Astrocyte (in vitro differentiated cells and primary cell): Measurements from ENCODE around the gene KIAA1671. TPM values are rescaled to one million over a fixed set of nuclear protein-coding genes. Genes with fewer than 3 reads are reported as not detected.
A peak's percentile ranks its signal among the peaks of the same experiment; 100 is the strongest.

ENCODE experiments used
- DNase-seq: peaks from one replicate; pipeline ENCODE4 v3.0.0-alpha.2; 2010; ENCODE audit warnings: low read depth
- FAIRE-seq: peaks from 2 replicates; lab custom pipeline; 2011; peaks lifted over from hg19 to GRCh38; lab: Jason Lieb, UNC
- H2AFZ ChIP-seq: 2 replicates; pipeline ENCODE4 v1.6.0; 2012; ENCODE audit warnings: low read depth, low read length, inconsistent platforms
- H3K27ac ChIP-seq: 2 replicates; pipeline ENCODE4 v1.5.1; 2011; ENCODE audit warnings: low read depth, low read length, inconsistent platforms
- H3K27me3 ChIP-seq: 2 replicates; pipeline ENCODE4 v1.6.0; 2011; ENCODE audit warnings: low read length, inconsistent platforms; ENCODE audit not compliant: insufficient read depth
- H3K36me3 ChIP-seq: 2 replicates; pipeline ENCODE4 v1.5.1; 2011; ENCODE audit warnings: low read length, inconsistent platforms; ENCODE audit not compliant: insufficient read depth
- H3K4me1 ChIP-seq: 2 replicates; pipeline ENCODE4 v1.5.1; 2011; ENCODE audit warnings: low read length, inconsistent platforms; ENCODE audit not compliant: insufficient read depth
- H3K4me2 ChIP-seq: 2 replicates; pipeline ENCODE4 v1.6.0; 2012; ENCODE audit warnings: low read length, inconsistent platforms
- H3K4me3 ChIP-seq: 2 replicates; pipeline ENCODE4 v1.5.1; 2011; ENCODE audit warnings: low read depth, mild to moderate bottlenecking, low read length, inconsistent platforms; ENCODE audit not compliant: insufficient read depth
- H3K79me2 ChIP-seq: 2 replicates; pipeline ENCODE4 v1.6.0; 2012; ENCODE audit warnings: mild to moderate bottlenecking, low read length, inconsistent platforms; ENCODE audit not compliant: insufficient read depth
- H3K9ac ChIP-seq: 2 replicates; pipeline ENCODE4 v1.6.0; 2012; ENCODE audit warnings: mild to moderate bottlenecking, low read length, inconsistent platforms
- H3K9me3 ChIP-seq: 2 replicates; pipeline ENCODE4 v1.5.1; 2012; ENCODE audit warnings: low read depth, mild to moderate bottlenecking, low read length, inconsistent platforms; ENCODE audit not compliant: insufficient read depth
- H4K20me1 ChIP-seq: 2 replicates; pipeline ENCODE4 v1.6.0; 2012; ENCODE audit warnings: low read length, inconsistent platforms; ENCODE audit not compliant: insufficient read depth
- H3K27ac Mint-ChIP-seq: one replicate; pipeline ENCODE4 v1.8.0; 2021; ENCODE audit warnings: mild to moderate bottlenecking, mixed read lengths; ENCODE audit not compliant: unreplicated experiment
- H3K27me3 Mint-ChIP-seq: one replicate; pipeline ENCODE4 v1.8.0; 2021; ENCODE audit warnings: low read depth, mixed read lengths; ENCODE audit not compliant: unreplicated experiment
- H3K36me3 Mint-ChIP-seq: one replicate; pipeline ENCODE4 v1.8.0; 2021; ENCODE audit warnings: low read depth, mixed read lengths; ENCODE audit not compliant: unreplicated experiment
- H3K4me1 Mint-ChIP-seq: one replicate; pipeline ENCODE4 v1.8.0; 2021; ENCODE audit warnings: low read depth, mixed read lengths; ENCODE audit not compliant: unreplicated experiment
- H3K4me3 Mint-ChIP-seq: one replicate; pipeline ENCODE4 v1.8.0; 2021; ENCODE audit warnings: mild to moderate bottlenecking, moderate library complexity, mixed read lengths; ENCODE audit not compliant: unreplicated experiment
- H3K9me3 Mint-ChIP-seq: one replicate; pipeline ENCODE4 v1.8.0; 2021; ENCODE audit warnings: mild to moderate bottlenecking, mixed read lengths; ENCODE audit not compliant: unreplicated experiment
- EZH2 ChIP-seq: IDR thresholded peaks from 2 replicates; pipeline ENCODE4 v1.6.1; 2012; ENCODE audit warnings: mild to moderate bottlenecking, low read length, inconsistent platforms; ENCODE audit not compliant: insufficient read depth
- total RNA-seq: library from RNA; stranded (reverse); gene quantifications from 2 replicates; pipeline ENCODE4 v1.2.1, GENCODE V29; 2021
- TF ChIP-seq, protein P1 (sequence below): IDR thresholded peaks from 2 replicates; pipeline ENCODE4 v1.5.1; 2011; ENCODE audit warnings: low read depth, mild to moderate bottlenecking, inconsistent platforms, low read length, moderate library complexity; ENCODE audit not compliant: insufficient read depth

KIAA1671 gene
- total RNA-seq, 1 donor from 2014 or later = 28.4 TPM

GRCh38 chr22:25045159-25045558 is 92.6 kb downstream of the KIAA1671 start:
- H3K27me3 ChIP-seq = no peaks in the 10 kb centered on the region
- H3K4me3 Mint-ChIP-seq = no peak overlapping the region
- H3K79me2 ChIP-seq = no peaks in the 10 kb centered on the region
- peaks cover 7% of the 10 kb centered on the region for H3K36me3 Mint-ChIP-seq
- H4K20me1 ChIP-seq = peaks cover 6% of the 10 kb centered on the region
- H3K36me3 ChIP-seq = no peaks in the 10 kb centered on the region
- H3K4me1 ChIP-seq = no peaks in the 10 kb centered on the region
- FAIRE-seq = no peak
- H3K27ac Mint-ChIP-seq = no peak overlapping the region
- H2AFZ ChIP-seq = no peak overlapping the region
- peaks cover 2% of the 10 kb centered on the region for H3K9me3 Mint-ChIP-seq
- no peak overlapping the region for H3K9ac ChIP-seq
- H3K27me3 Mint-ChIP-seq = no peaks in the 10 kb centered on the region
- H3K4me3 ChIP-seq = no peak overlapping the region
- H3K27ac ChIP-seq = no peak overlapping the region
- no peaks in the 10 kb centered on the region for H3K9me3 ChIP-seq
- TF ChIP-seq, protein P1, sequence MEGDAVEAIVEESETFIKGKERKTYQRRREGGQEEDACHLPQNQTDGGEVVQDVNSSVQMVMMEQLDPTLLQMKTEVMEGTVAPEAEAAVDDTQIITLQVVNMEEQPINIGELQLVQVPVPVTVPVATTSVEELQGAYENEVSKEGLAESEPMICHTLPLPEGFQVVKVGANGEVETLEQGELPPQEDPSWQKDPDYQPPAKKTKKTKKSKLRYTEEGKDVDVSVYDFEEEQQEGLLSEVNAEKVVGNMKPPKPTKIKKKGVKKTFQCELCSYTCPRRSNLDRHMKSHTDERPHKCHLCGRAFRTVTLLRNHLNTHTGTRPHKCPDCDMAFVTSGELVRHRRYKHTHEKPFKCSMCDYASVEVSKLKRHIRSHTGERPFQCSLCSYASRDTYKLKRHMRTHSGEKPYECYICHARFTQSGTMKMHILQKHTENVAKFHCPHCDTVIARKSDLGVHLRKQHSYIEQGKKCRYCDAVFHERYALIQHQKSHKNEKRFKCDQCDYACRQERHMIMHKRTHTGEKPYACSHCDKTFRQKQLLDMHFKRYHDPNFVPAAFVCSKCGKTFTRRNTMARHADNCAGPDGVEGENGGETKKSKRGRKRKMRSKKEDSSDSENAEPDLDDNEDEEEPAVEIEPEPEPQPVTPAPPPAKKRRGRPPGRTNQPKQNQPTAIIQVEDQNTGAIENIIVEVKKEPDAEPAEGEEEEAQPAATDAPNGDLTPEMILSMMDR = no peak
- TF ChIP-seq EZH2 = no peak
- H3K4me2 ChIP-seq = no peak overlapping the region
- DNase-seq = no peak
- H3K4me1 Mint-ChIP-seq = no peaks in the 10 kb centered on the region

DNA sequence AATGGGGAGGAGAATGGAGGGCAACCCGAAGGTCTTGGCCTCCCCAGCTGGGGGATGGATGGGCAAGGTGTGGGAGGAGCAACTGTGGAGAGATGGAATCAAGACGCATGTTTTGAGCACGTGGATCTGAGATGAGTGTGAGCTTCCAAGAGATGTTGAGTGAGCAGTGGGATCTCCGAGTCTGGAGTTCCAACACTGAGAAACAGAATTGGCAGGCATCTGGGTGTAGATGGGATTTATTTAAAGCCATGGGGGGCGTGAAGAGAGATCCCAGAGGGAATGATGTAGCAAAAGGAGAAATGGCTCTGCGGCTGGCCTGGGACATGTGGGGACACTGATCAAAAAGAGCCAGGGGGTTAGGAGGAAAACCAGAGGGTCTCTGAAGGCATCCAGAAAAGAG is 95.6 kb downstream of the KIAA1671 start:
- DNase-seq (no peak), FAIRE-seq (no peak)
- no peak overlapping the region for H3K4me3 Mint-ChIP-seq
- H3K4me3 ChIP-seq = no peak overlapping the region
- no peak overlapping the region for H2AFZ ChIP-seq
- no peaks in the 10 kb centered on the region for H3K4me1 Mint-ChIP-seq
- peaks cover 14% of the 10 kb centered on the region for H3K36me3 Mint-ChIP-seq
- H3K9ac ChIP-seq = no peak overlapping the region
- H3K4me2 ChIP-seq = no peak overlapping the region
- H3K36me3 ChIP-seq = no peaks in the 10 kb centered on the region
- H4K20me1 ChIP-seq = peaks cover 6% of the 10 kb centered on the region
- H3K27me3 ChIP-seq = no peaks in the 10 kb centered on the region
- no peaks in the 10 kb centered on the region for H3K27me3 Mint-ChIP-seq
- H3K4me1 ChIP-seq = no peaks in the 10 kb centered on the region
- no peak overlapping the region for H3K27ac Mint-ChIP-seq
- TF ChIP-seq EZH2 = no peak
- TF ChIP-seq, protein P1 = no peak
- H3K9me3 ChIP-seq = no peaks in the 10 kb centered on the region
- H3K27ac ChIP-seq = no peak overlapping the region
- peaks cover 2% of the 10 kb centered on the region for H3K9me3 Mint-ChIP-seq
- H3K79me2 ChIP-seq = no peaks in the 10 kb centered on the region

- Mint-ChIP-seq H3K9me3 (peaks cover 6% of the 10 kb centered on the region), H3K36me3 (peaks cover 14% of the 10 kb centered on the region), H3K4me3 (no peak overlapping the region), H3K27ac (peak overlapping the region; percentile 34), H3K4me1 (no peaks in the 10 kb centered on the region), H3K27me3 (no peaks in the 10 kb centered on the region)
- no peaks in the 10 kb centered on the region for H3K4me1 ChIP-seq
- H3K36me3 ChIP-seq = no peaks in the 10 kb centered on the region
- FAIRE-seq (peak; percentile 60), DNase-seq (peak; percentile 18)
- no peak overlapping the region for H3K4me3 ChIP-seq
- H2AFZ ChIP-seq = no peak overlapping the region
- TF ChIP-seq, protein P1 = peak; percentile 84
- TF ChIP-seq EZH2 = no peak
- H3K4me2 ChIP-seq = no peak overlapping the region
- H3K79me2 ChIP-seq = no peaks in the 10 kb centered on the region
- no peaks in the 10 kb centered on the region for H3K9me3 ChIP-seq
- H4K20me1 ChIP-seq = peaks cover 6% of the 10 kb centered on the region
- H3K27me3 ChIP-seq = no peaks in the 10 kb centered on the region
- H3K27ac ChIP-seq = no peak overlapping the region
- no peak overlapping the region for H3K9ac ChIP-seq
Measured at GRCh38 chr22:25048659-25049647, 96.4 kb downstream of the KIAA1671 start.
